ENCODE results near the gene GCN1. TPM values are rescaled to one million over a fixed set of nuclear protein-coding genes. Genes with fewer than 3 reads are reported as not detected.
"Not testable (repeated sequence)": the region's sequence is repeated elsewhere in the genome, so short reads cannot be mapped to it uniquely, and the experiment has no call there.

GCN1 gene
- polyA plus RNA-seq, 1 donor = 62.9 TPM

DNA sequence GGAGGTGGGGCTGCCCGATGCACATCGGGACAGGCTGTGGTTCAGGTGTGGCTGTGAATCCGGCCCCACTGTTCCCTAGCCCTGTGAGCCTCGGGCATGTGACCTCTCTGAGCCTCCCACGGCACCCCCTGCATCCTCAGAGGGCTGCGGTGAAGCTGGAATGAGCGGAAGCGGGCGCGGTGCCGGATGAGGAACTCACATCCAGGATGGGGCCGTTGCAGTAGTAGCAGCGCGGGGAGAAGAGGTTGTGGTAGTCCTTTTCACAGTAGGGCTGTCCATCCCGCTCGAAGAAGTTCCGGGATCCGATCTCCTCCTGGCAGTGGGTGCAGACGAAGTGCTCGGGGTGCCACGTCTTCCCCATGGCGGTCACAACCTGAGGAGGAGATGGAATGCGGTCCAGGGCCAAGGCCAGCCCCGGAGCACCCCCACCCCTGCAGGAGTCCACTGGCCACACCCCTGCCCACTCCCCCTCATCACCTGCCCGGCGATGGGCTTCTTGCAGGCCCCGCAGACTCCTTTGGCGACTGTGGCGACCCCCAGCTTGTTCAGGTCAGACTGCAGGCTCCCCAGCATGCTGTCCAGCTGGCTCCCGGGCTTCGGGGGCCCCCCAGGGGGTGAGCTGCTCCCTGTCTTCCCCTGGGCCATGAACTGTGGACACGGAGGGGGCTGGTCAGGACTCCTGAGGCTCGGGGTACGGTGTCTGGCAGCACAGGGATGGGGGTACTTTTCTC, 20.3 kb upstream of the GCN1 start:
- DNase-seq = no peak

- DNase-seq = no peak
These were observed 19.2 kb upstream of the GCN1 start for GRCh38 chr12:120213758-120214157.

DNA sequence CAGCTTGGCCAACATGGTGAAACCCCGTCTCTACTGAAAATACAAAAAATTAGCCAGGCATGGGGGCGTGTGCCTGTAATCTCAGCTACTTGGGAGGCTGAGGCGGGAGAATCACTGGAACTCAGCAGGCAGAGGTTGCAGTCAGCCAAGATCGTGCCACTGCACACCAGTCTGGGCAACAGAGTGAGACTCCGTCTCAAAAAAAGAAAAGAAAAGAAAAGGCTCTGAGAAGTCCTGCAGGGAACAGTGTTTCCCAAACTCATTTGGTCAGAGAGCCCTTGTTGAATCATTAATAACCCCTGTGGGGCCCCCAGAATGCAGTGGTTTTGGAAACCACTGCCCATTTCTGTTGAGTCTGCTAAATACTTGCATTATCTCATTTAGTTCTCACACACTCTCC, 18.7 kb upstream of the GCN1 start:
- DNase-seq = not testable (repeated sequence)

DNA sequence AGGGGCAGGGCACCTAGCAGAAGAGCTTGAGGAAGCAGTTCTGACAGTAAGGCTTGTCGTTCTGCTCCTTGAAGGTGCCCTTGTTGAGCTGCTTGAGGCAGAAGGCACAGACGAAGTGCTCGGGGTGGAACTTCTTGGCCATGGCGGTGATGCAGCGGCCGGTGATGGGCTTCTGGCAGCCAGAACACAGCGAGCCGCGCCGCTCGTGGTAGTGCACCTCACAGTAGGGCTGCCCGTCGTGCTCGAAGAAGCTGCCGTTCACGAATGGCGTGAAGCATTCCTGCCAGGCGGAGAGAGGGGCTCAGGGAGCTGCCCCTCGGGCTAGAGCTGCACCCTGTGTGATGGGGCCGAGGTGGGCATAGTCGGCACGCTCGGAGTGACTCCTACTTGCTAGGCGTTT, 17.8 kb upstream of the GCN1 start:
- DNase-seq = no peak

- DNase-seq = no peak
These were observed 17.4 kb upstream of the GCN1 start for GRCh38 chr12:120211904-120212283.

- no peak for DNase-seq
These were observed 16.9 kb upstream of the GCN1 start for GRCh38 chr12:120211243-120211903.

- no peak for DNase-seq
These were observed 15.3 kb upstream of the GCN1 start for GRCh38 chr12:120209851-120210250.

- DNase-seq = no peak
These were observed 12.7 kb upstream of the GCN1 start for GRCh38 chr12:120207227-120207626.

DNA sequence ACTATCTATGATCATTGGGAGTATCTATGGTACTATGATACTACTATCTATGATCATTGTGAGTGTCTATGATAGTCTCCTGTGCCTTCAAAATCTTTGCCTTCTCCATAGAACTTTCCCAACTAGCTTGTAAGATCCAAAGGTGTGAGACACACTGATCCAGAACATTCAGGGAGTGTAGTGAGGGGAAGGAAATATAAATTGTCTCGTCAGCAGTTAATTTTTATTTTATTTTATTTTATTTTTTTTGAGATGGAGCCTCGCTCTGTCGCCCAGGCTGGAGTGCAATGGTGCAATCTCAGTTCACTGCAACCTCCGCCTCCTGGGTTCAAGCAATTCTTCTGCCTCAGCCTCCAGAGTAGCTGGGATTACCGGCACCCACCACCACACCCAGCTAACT, 12.3 kb upstream of the GCN1 start:
- not testable (repeated sequence) for DNase-seq

DNA sequence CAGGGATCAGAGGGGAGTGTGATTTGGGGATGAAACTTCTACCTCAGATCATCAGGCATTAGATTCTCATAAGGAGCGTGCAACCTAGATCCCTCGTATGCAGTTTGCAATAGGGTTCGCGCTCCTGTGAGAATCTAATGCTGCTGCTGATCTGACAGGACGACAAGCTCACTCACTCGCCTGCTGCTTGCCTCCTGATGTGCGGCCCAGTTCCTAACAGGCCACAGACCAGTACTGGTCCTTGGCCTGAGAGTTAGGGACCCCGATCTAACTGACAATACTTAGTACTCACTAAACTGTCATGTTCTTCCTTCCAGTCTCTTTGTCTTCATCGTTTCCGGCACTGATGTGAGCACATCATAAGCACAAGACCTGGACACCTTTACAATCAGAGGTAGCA, 11.7 kb upstream of the GCN1 start:
- DNase-seq = no peak

DNA sequence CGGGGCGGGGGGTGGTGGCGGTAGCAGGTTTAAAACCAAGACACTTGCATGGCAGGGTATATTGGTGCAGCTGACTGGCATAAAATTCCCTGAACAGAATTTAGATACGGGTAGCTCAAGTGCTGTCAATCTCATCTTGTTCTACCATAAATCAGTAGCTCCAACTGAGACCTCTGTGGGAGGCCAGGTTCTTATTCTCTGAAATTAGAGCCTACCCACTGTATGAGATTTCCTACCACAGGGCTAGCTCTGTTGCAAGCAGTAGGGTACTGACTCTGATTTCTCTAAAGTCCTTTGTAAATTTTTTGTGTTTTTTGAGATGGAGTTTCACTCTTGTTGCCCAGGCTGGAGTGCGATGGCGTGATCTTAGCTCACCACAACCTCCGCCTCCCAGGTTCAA, 9.7 kb upstream of the GCN1 start:
- DNase-seq = no peak

- no peak for DNase-seq
These were observed 5.9 kb upstream of the GCN1 start for GRCh38 chr12:120200364-120200800.

GRCh38 chr12:120199595-120200306, 5.2 kb upstream of the GCN1 start:
- no peak for DNase-seq

DNA sequence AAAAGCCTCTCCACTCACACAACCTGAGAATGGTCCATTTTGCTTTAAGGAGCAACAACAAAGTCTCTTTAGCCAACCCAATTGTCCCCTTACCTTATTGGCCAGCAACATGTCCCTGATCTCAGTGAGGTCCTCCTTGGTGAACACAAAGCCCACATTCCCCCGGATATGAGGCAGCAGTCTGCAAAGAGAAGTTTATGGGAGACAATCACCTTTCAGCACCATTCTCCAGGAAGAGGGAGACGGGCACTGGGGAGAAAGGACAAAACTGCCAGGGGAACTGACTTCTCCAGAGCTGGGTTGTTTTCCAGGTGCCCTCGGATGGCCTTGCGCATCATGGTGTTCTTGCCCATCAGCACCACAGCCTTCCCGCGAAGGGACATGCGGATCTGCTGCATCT, 4.5 kb upstream of the GCN1 start:
- DNase-seq = no peak

DNA sequence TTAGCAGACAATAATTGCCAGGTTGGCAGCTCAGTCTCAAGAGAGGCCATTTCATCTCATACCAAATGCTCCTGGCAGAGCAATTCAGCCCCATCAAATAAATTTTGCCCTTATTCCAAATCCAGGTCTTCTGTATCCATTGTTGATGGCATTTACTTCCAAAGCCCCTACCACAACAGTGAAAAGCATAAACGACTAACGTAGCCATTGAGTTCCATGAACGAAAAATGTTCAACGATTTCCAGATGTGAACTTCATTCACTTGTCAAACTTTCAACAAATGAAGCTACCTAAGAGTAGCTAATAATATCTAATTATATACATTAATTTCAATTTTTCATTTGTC, 3.0 kb upstream of the GCN1 start:
- DNase-seq = no peak

DNA sequence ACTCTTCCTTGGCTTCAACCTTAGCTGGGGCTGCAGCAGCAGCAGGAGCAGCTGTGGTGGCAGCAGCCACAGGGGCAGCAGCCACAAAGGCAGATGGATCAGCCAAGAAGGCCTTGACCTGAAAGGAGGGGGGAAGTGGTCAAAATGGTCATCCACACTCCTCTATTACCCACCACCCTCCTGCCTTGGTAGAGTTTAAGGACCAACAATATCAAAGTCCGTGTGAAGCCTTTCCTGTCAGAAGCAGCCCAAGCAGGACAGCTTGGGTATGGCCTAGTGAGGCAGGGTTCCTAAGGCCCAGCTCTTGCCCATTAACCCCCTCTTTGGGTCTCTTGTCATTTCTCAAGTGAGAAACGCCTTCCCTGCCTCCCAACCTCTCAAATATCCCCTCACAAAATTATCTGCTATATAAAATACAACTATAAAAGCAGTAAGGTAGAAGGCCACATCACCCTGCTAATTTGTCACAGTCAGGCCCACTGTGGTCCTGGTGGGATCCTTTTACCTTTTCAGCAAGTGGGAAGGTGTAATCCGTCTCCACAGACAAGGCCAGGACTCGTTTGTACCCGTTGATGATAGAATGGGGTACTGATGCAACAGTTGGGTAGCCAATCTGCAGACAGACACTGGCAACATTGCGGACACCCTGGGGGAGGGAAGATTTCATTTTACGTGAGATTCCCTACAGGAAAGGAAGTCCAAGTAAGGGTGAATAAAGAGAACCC, 2.5 kb upstream of the GCN1 start:
- DNase-seq = not testable (repeated sequence)

- no peak for DNase-seq
These were observed 1.8 kb upstream of the GCN1 start for GRCh38 chr12:120196363-120196762.

GRCh38 chr12:120194226-120194533, 335 bp downstream of the GCN1 start:
- no peak for DNase-seq

GRCh38 chr12:120193286-120193685, 1.2 kb downstream of the GCN1 start:
- not testable (repeated sequence) for DNase-seq

- no peak for DNase-seq
These were observed 3.5 kb downstream of the GCN1 start for GRCh38 chr12:120190985-120191480.

DNA sequence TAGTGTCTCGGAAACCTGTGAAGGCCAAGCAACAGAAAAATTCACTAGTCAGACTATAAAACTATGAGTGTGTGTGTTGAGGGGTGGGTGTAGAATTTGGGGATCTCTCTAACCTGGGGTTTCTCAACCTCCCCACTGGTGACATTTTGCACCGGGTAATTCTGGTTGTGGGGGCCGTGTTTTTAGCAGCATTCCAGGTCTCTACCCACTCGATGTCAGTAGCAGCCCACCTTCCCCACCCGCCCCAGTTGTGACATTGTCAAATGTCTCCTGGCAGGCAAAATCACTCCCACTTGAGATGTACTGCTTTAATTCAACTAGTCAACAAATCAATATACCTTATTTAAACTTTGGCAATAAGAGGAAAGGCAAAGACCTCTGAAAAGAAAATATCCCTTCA, 4.1 kb downstream of the GCN1 start:
- no peak for DNase-seq

GRCh38 chr12:120186654-120187053, 7.9 kb downstream of the GCN1 start:
- no peak for DNase-seq

DNA sequence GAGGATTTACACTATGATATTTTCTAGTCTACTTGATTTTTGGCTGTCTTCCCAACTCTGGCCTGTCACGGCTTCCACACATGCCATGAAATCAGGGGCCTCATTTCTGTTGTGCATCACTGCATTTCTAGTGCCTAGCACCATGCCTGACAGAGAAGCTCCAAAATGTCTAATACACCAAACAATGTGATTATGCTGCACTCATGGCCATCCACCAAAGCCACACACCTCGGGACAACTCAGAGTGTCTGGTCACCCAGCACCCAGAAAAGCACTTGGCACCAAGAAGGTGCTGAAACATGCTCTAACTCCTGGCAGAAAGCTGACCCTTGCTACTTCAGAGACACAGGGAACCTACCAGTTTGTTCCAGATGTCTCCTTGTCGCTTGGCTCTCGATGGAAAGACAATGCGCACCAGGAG, 11.3 kb downstream of the GCN1 start:
- no peak for DNase-seq
